Effector memory CD4-positive, alpha-beta T cell (primary cell): ENCODE results near the gene VAV1.
"Not testable (repeated sequence)": the region's sequence is repeated elsewhere in the genome, so short reads cannot be mapped to it uniquely, and the experiment has no call there.

Source experiments
- DNase-seq, 3 donors: peaks; one replicate each; pipeline ENCODE4 v3.0.0-alpha.2; 2020
- H3K27ac ChIP-seq: 2 replicates; pipeline ENCODE4 v1.7.0; 2013; ENCODE audit warnings: mild to moderate bottlenecking, low read length, moderate library complexity; ENCODE audit not compliant: insufficient read depth, poor library complexity, severe bottlenecking
- H3K27me3 ChIP-seq: replicated peaks from 2 replicates; pipeline ENCODE4 v1.7.0; 2013; ENCODE audit warnings: mild to moderate bottlenecking, low read length; ENCODE audit not compliant: insufficient read depth, control insufficient read depth, poor library complexity, severe bottlenecking
- H3K36me3 ChIP-seq: 2 replicates; pipeline ENCODE4 v1.7.0; 2013; ENCODE audit warnings: mild to moderate bottlenecking, low read length, moderate library complexity; ENCODE audit not compliant: control insufficient read depth, insufficient read depth
- H3K4me1 ChIP-seq: 2 replicates; pipeline ENCODE4 v1.7.0; 2013; ENCODE audit warnings: low read length, mild to moderate bottlenecking; ENCODE audit not compliant: control insufficient read depth, insufficient read depth, poor library complexity, severe bottlenecking
- H3K4me3 ChIP-seq: 2 replicates; pipeline ENCODE4 v1.7.0; 2013; ENCODE audit warnings: low read length, low read depth, mild to moderate bottlenecking; ENCODE audit not compliant: insufficient read depth, poor library complexity, severe bottlenecking
- H3K9me3 ChIP-seq: 2 replicates; pipeline ENCODE4 v1.7.0; 2013; ENCODE audit warnings: mild to moderate bottlenecking, low read length, moderate library complexity; ENCODE audit not compliant: control insufficient read depth

The VAV1 gene

GRCh38 chr19:6828698-6829633 lies 56.5 kb downstream of the VAV1 start:
- no peak overlapping the region for H3K4me3 ChIP-seq
- no peaks in the 10 kb centered on the region for H3K4me1 ChIP-seq
- DNase-seq: peak in 1 of 3 donors; percentile 10
- no peaks in the 10 kb centered on the region for H3K9me3 ChIP-seq
- H3K36me3 ChIP-seq: peaks cover 84% of the 10 kb centered on the region
- H3K27me3 ChIP-seq: no peaks in the 10 kb centered on the region
- no peak overlapping the region for H3K27ac ChIP-seq

GRCh38 chr19:6829829-6830228 lies 57.3 kb downstream of the VAV1 start:
- not testable (repeated sequence) for H3K27me3 ChIP-seq, DNase-seq, H3K4me1 ChIP-seq, H3K27ac ChIP-seq, H3K4me3 ChIP-seq, H3K9me3 ChIP-seq
- H3K36me3 ChIP-seq: peaks cover 77% of the 10 kb centered on the region

- DNase-seq, H3K9me3 ChIP-seq, H3K4me1 ChIP-seq, H3K27ac ChIP-seq, H3K4me3 ChIP-seq, H3K27me3 ChIP-seq: not testable (repeated sequence)
- H3K36me3 ChIP-seq: peaks cover 78% of the 10 kb centered on the region
These were observed 58.6 kb downstream of the VAV1 start for GRCh38 chr19:6831084-6831483.

- Histone ChIP-seq H3K36me3 (peaks cover 79% of the 10 kb centered on the region), H3K27me3 (no peaks in the 10 kb centered on the region), H3K27ac (no peak overlapping the region), H3K9me3 (no peaks in the 10 kb centered on the region), H3K4me1 (no peaks in the 10 kb centered on the region), H3K4me3 (no peak overlapping the region)
- no peak for DNase-seq
These were observed 59.9 kb downstream of the VAV1 start for GRCh38 chr19:6832412-6832811.

- Histone ChIP-seq H3K27ac (no peak overlapping the region), H3K4me1 (no peaks in the 10 kb centered on the region), H3K27me3 (no peaks in the 10 kb centered on the region), H3K4me3 (no peak overlapping the region), H3K9me3 (no peaks in the 10 kb centered on the region), H3K36me3 (peaks cover 75% of the 10 kb centered on the region)
- no peak for DNase-seq
These were observed 60.8 kb downstream of the VAV1 start for GRCh38 chr19:6833166-6833790.

GRCh38 chr19:6834433-6834832 lies 61.9 kb downstream of the VAV1 start:
- Histone ChIP-seq H3K4me1 (no peaks in the 10 kb centered on the region), H3K36me3 (peaks cover 67% of the 10 kb centered on the region), H3K27ac (no peak overlapping the region), H3K4me3 (no peak overlapping the region), H3K27me3 (no peaks in the 10 kb centered on the region), H3K9me3 (no peaks in the 10 kb centered on the region)
- no peak for DNase-seq

GRCh38 chr19:6835501-6835900 lies 63.0 kb downstream of the VAV1 start:
- peaks cover 62% of the 10 kb centered on the region for H3K36me3 ChIP-seq
- H3K27ac ChIP-seq: no peak overlapping the region
- no peaks in the 10 kb centered on the region for H3K27me3 ChIP-seq
- H3K4me3 ChIP-seq: no peak overlapping the region
- no peak for DNase-seq
- H3K4me1 ChIP-seq: no peaks in the 10 kb centered on the region
- H3K9me3 ChIP-seq: no peaks in the 10 kb centered on the region

- Histone ChIP-seq H3K27me3 (no peaks in the 10 kb centered on the region), H3K4me1 (no peaks in the 10 kb centered on the region), H3K4me3 (no peak overlapping the region), H3K27ac (no peak overlapping the region), H3K36me3 (peaks cover 54% of the 10 kb centered on the region), H3K9me3 (no peaks in the 10 kb centered on the region)
- no peak for DNase-seq
These were observed 65.0 kb downstream of the VAV1 start for GRCh38 chr19:6837525-6837924.

- H3K4me1 ChIP-seq: no peaks in the 10 kb centered on the region
- H3K36me3 ChIP-seq: peaks cover 49% of the 10 kb centered on the region
- no peak for DNase-seq
These were observed 65.7 kb downstream of the VAV1 start for GRCh38 chr19:6838062-6838655.

More at GRCh38 chr19:6838062-6838655, 65.7 kb downstream of the VAV1 start:
- Histone ChIP-seq H3K27me3 (no peaks in the 10 kb centered on the region), H3K27ac (no peak overlapping the region), H3K9me3 (no peaks in the 10 kb centered on the region), H3K4me3 (no peak overlapping the region)
